ENCODE data around the gene RGPD8. TPM values are rescaled to one million over a fixed set of nuclear protein-coding genes. Genes with fewer than 3 reads are reported as not detected.
"Not testable (repeated sequence)": the region's sequence is repeated elsewhere in the genome, so short reads cannot be mapped to it uniquely, and the experiment has no call there.

Gene RGPD8
- total RNA-seq, 1 experiment from 2014 or later, result 5.0 TPM

GRCh38 chr2:112424553-112424952 is 8.9 kb downstream of the RGPD8 start:
- H3K79me2 ChIP-seq (ENCODE audit: low read depth); H3K9me3 ChIP-seq (ENCODE audit: insufficient read depth, low read depth); H3K27me3 ChIP-seq (ENCODE audit: insufficient read depth, low read depth); H3K4me2 ChIP-seq; H2AFZ ChIP-seq; POLR2A ChIA-PET (ENCODE audit: unreplicated experiment); H3K4me1 ChIP-seq (replicated peaks; ENCODE audit: insufficient read depth); H3K27ac ChIP-seq; intact Hi-C loops (cut with micrococcal nuclease; ENCODE audit: unreplicated experiment); DNase-seq; H3F3A ChIP-seq (ENCODE audit: insufficient read depth, low read depth); H4K20me1 ChIP-seq (ENCODE audit: insufficient read depth); H3K9me2 ChIP-seq (ENCODE audit: insufficient read depth); H3K36me3 ChIP-seq (ENCODE audit: low read depth); CTCF ChIA-PET; H3K4me3 ChIP-seq: not testable (repeated sequence)
- BruUV-seq (replicated peaks), result TSS peak; percentile 14

DNA sequence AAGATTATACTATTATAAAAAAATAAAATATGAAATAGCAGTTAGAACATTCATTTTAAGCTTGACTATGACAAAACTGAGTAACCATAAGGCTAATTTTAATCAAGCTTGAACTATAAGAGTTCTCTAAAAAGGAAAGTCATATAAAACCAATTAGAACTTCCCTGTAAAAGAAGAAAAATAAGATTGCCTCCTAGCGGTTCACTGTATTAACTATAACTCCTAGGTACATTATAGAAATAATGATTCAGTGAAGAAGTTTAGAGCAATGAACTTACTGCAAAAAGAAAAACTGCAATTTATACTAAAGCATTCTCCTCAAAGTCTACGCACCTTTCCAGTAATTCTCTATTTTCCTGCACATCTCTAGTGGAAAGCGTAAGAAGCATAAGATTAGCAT is 16.6 kb downstream of the RGPD8 start:
- H2AFZ ChIP-seq; H3K4me1 ChIP-seq (replicated peaks; ENCODE audit: insufficient read depth); H3K9me2 ChIP-seq (ENCODE audit: insufficient read depth); H3K27me3 ChIP-seq (ENCODE audit: insufficient read depth, low read depth); H3K79me2 ChIP-seq (ENCODE audit: low read depth); CTCF ChIA-PET; DNase-seq; H3K9me3 ChIP-seq (ENCODE audit: insufficient read depth, low read depth); H3F3A ChIP-seq (ENCODE audit: insufficient read depth, low read depth); H3K27ac ChIP-seq; H3K36me3 ChIP-seq (ENCODE audit: low read depth); H3K4me3 ChIP-seq; BruUV-seq (replicated peaks); intact Hi-C loops (cut with micrococcal nuclease; ENCODE audit: unreplicated experiment); H4K20me1 ChIP-seq (ENCODE audit: insufficient read depth); POLR2A ChIA-PET (ENCODE audit: unreplicated experiment); H3K4me2 ChIP-seq: not testable (repeated sequence)
- TF ChIP-seq, protein P1, sequence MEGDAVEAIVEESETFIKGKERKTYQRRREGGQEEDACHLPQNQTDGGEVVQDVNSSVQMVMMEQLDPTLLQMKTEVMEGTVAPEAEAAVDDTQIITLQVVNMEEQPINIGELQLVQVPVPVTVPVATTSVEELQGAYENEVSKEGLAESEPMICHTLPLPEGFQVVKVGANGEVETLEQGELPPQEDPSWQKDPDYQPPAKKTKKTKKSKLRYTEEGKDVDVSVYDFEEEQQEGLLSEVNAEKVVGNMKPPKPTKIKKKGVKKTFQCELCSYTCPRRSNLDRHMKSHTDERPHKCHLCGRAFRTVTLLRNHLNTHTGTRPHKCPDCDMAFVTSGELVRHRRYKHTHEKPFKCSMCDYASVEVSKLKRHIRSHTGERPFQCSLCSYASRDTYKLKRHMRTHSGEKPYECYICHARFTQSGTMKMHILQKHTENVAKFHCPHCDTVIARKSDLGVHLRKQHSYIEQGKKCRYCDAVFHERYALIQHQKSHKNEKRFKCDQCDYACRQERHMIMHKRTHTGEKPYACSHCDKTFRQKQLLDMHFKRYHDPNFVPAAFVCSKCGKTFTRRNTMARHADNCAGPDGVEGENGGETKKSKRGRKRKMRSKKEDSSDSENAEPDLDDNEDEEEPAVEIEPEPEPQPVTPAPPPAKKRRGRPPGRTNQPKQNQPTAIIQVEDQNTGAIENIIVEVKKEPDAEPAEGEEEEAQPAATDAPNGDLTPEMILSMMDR (conservative IDR thresholded peaks at IDR 0.05), result 0 out of 2 replicates have a peak, but pooled peaks have one; percentile 23

DNA sequence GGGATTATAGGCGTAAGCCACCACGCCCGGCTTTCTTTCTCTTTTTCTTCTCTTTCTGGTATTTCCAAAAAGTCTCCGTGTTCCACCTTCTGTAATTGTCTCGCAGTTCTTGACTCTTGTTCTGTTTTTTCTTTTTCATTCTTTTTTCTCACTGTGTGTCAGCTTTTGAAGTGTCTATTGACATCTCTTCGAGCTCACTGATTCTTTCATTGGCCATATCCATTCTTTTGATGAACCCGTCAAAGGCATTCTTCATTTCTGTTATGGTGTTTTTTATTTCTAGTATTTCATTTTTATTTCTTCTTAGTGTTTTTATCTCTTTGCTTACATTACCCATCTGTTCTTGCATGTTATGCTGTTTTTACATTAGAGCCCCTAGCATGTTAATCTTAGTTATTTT is 73.4 kb downstream of the RGPD8 start:
- H3K9me3 ChIP-seq (ENCODE audit: insufficient read depth, low read depth); H3F3A ChIP-seq (ENCODE audit: insufficient read depth, low read depth); intact Hi-C loops (cut with micrococcal nuclease; ENCODE audit: unreplicated experiment); H3K27me3 ChIP-seq (ENCODE audit: insufficient read depth, low read depth); H4K20me1 ChIP-seq (ENCODE audit: insufficient read depth); H3K9me2 ChIP-seq (ENCODE audit: insufficient read depth); H3K79me2 ChIP-seq (ENCODE audit: low read depth); H3K27ac ChIP-seq; POLR2A ChIA-PET (ENCODE audit: unreplicated experiment); H3K4me2 ChIP-seq; H3K36me3 ChIP-seq (ENCODE audit: low read depth); H3K4me3 ChIP-seq; CTCF ChIA-PET; DNase-seq; H2AFZ ChIP-seq; BruUV-seq (replicated peaks); H3K4me1 ChIP-seq (replicated peaks; ENCODE audit: insufficient read depth): not testable (repeated sequence)

- H3K9me3 ChIP-seq (ENCODE audit: insufficient read depth, low read depth); CTCF ChIA-PET; DNase-seq; H3K4me3 ChIP-seq; intact Hi-C loops (cut with micrococcal nuclease; ENCODE audit: unreplicated experiment); H3K79me2 ChIP-seq (ENCODE audit: low read depth); H3K4me2 ChIP-seq; BruUV-seq (replicated peaks); POLR2A ChIA-PET (ENCODE audit: unreplicated experiment); H3K27ac ChIP-seq; H2AFZ ChIP-seq; H3K27me3 ChIP-seq (ENCODE audit: insufficient read depth, low read depth); H3K36me3 ChIP-seq (ENCODE audit: low read depth); H4K20me1 ChIP-seq (ENCODE audit: insufficient read depth); H3K4me1 ChIP-seq (replicated peaks; ENCODE audit: insufficient read depth); H3K9me2 ChIP-seq (ENCODE audit: insufficient read depth); H3F3A ChIP-seq (ENCODE audit: insufficient read depth, low read depth): not testable (repeated sequence)
These were observed 79.1 kb downstream of the RGPD8 start for GRCh38 chr2:112354335-112354734.

GRCh38 chr2:112352809-112353603 is 80.4 kb downstream of the RGPD8 start:
- H3K9me3 ChIP-seq (ENCODE audit: insufficient read depth, low read depth); BruUV-seq (replicated peaks); H3K4me2 ChIP-seq; POLR2A ChIA-PET (ENCODE audit: unreplicated experiment); H3F3A ChIP-seq (ENCODE audit: insufficient read depth, low read depth); CTCF ChIA-PET; H3K4me1 ChIP-seq (replicated peaks; ENCODE audit: insufficient read depth); DNase-seq; H4K20me1 ChIP-seq (ENCODE audit: insufficient read depth); H3K27me3 ChIP-seq (ENCODE audit: insufficient read depth, low read depth); H3K36me3 ChIP-seq (ENCODE audit: low read depth); H3K27ac ChIP-seq; H2AFZ ChIP-seq; H3K4me3 ChIP-seq; H3K9me2 ChIP-seq (ENCODE audit: insufficient read depth); intact Hi-C loops (cut with micrococcal nuclease; ENCODE audit: unreplicated experiment); H3K79me2 ChIP-seq (ENCODE audit: low read depth): not testable (repeated sequence)

GRCh38 chr2:112352292-112352691 is 81.2 kb downstream of the RGPD8 start:
- BruUV-seq (replicated peaks); H4K20me1 ChIP-seq (ENCODE audit: insufficient read depth); H3K79me2 ChIP-seq (ENCODE audit: low read depth); CTCF ChIA-PET; H3K27ac ChIP-seq; H2AFZ ChIP-seq; H3K36me3 ChIP-seq (ENCODE audit: low read depth); DNase-seq; H3K4me3 ChIP-seq; H3K4me1 ChIP-seq (replicated peaks; ENCODE audit: insufficient read depth); H3K4me2 ChIP-seq; intact Hi-C loops (cut with micrococcal nuclease; ENCODE audit: unreplicated experiment); H3F3A ChIP-seq (ENCODE audit: insufficient read depth, low read depth); POLR2A ChIA-PET (ENCODE audit: unreplicated experiment); H3K27me3 ChIP-seq (ENCODE audit: insufficient read depth, low read depth); H3K9me2 ChIP-seq (ENCODE audit: insufficient read depth); H3K9me3 ChIP-seq (ENCODE audit: insufficient read depth, low read depth): not testable (repeated sequence)
